ENCODE data around the gene TPM4.
A peak's percentile ranks its signal among the peaks of the same experiment; 100 is the strongest.

Gene TPM4

GRCh38 chr19:16066611-16067104 lies 9.6 kb upstream of the TPM4 start:
- TF ChIP-seq CTCF (IDR thresholded peaks at IDR 0.05; ENCODE audit: borderline replicate concordance, insufficient read depth, low read depth, low read length): peak; percentile 51
- no peak overlapping the region for H3K4me3 ChIP-seq (ENCODE audit: low read depth, low read length)

GRCh38 chr19:16067205-16067938 lies 8.9 kb upstream of the TPM4 start:
- H3K4me3 ChIP-seq (ENCODE audit: low read depth, low read length): no peak overlapping the region
- no peak for TF ChIP-seq CTCF (IDR thresholded peaks at IDR 0.05; ENCODE audit: borderline replicate concordance, insufficient read depth, low read depth, low read length)

GRCh38 chr19:16068696-16069259 lies 7.5 kb upstream of the TPM4 start:
- no peak for TF ChIP-seq CTCF (IDR thresholded peaks at IDR 0.05; ENCODE audit: borderline replicate concordance, insufficient read depth, low read depth, low read length)
- H3K4me3 ChIP-seq (ENCODE audit: low read depth, low read length): no peak overlapping the region

- H3K4me3 ChIP-seq (ENCODE audit: low read depth, low read length): no peak overlapping the region
- TF ChIP-seq CTCF (IDR thresholded peaks at IDR 0.05; ENCODE audit: borderline replicate concordance, insufficient read depth, low read depth, low read length): no peak
Measured at GRCh38 chr19:16069813-16070365, 6.4 kb upstream of the TPM4 start.

- no peak overlapping the region for H3K4me3 ChIP-seq (ENCODE audit: low read depth, low read length)
- TF ChIP-seq CTCF (IDR thresholded peaks at IDR 0.05; ENCODE audit: borderline replicate concordance, insufficient read depth, low read depth, low read length): 0 out of 2 replicates have a peak, but pooled peaks have one; percentile 8
Measured at GRCh38 chr19:16070366-16070990, 5.8 kb upstream of the TPM4 start.

- TF ChIP-seq CTCF (IDR thresholded peaks at IDR 0.05; ENCODE audit: borderline replicate concordance, insufficient read depth, low read depth, low read length): no peak
- H3K4me3 ChIP-seq (ENCODE audit: low read depth, low read length): no peak overlapping the region
Measured at GRCh38 chr19:16071072-16071691, 5.1 kb upstream of the TPM4 start.
